Nephron (organoid): ENCODE results near the gene CRTC1.
"Not testable (repeated sequence)": the region's sequence is repeated elsewhere in the genome, so short reads cannot be mapped to it uniquely, and the experiment has no call there.

Source experiments
- H3K27ac Mint-ChIP-seq, 3 experiments: 2 replicates each; pipeline ENCODE4 v1.8.0; 2020; ENCODE audit warnings: mixed read lengths in 3 of 3, mild to moderate bottlenecking in 2 of 3, moderate library complexity in 1 of 3
- H3K27me3 Mint-ChIP-seq: 2 replicates; pipeline ENCODE4 v1.8.0; 2021; ENCODE audit warnings: low read depth, mild to moderate bottlenecking, moderate library complexity, mixed read lengths
- H3K36me3 Mint-ChIP-seq: 2 replicates; pipeline ENCODE4 v1.8.0; 2020; ENCODE audit warnings: low read depth, mixed read lengths
- H3K4me1 Mint-ChIP-seq: 2 replicates; pipeline ENCODE4 v1.8.0; 2020; ENCODE audit warnings: mixed read lengths
- H3K4me3 Mint-ChIP-seq, 3 experiments: 2 replicates each; pipeline ENCODE4 v1.8.0; 2020; ENCODE audit warnings: mild to moderate bottlenecking in 3 of 3, mixed read lengths in 3 of 3, moderate library complexity in 2 of 3
- H3K9me3 Mint-ChIP-seq: 2 replicates; pipeline ENCODE4 v1.8.0; 2020; ENCODE audit warnings: mixed read lengths
- CTCF ChIP-seq, 3 experiments: fragments of 200-600 bp; sonication (generic); IDR thresholded peaks; one replicate each; pipeline ENCODE4 v1.5.0; 2021; ENCODE audit warnings: antibody characterized with exemption in 3 of 3; ENCODE audit not compliant: unreplicated experiment in 3 of 3

CRTC1 gene

GRCh38 chr19:18725841-18726770, 42.6 kb downstream of the CRTC1 start:
- Mint-ChIP-seq H3K9me3 (no peaks in the 10 kb centered on the region), H3K4me3 (no peak overlapping the region), H3K4me1 (peaks cover 22% of the 10 kb centered on the region), H3K27me3 (peaks cover 2% of the 10 kb centered on the region), H3K27ac (peak overlapping the region in 2 of 3 experiments; percentile 52 to 75), H3K36me3 (peaks cover 8% of the 10 kb centered on the region)
- no peak for TF ChIP-seq CTCF (IDR thresholded peaks at IDR 0.05; ENCODE audit: unreplicated experiment in 3 of 3)

GRCh38 chr19:18726846-18727245, 43.4 kb downstream of the CRTC1 start:
- TF ChIP-seq CTCF (IDR thresholded peaks at IDR 0.05; ENCODE audit: unreplicated experiment in 3 of 3) = no peak

GRCh38 chr19:18727602-18728001, 44.1 kb downstream of the CRTC1 start:
- H3K4me1 Mint-ChIP-seq = peaks cover 32% of the 10 kb centered on the region
- H3K27me3 Mint-ChIP-seq, H3K27ac Mint-ChIP-seq, H3K36me3 Mint-ChIP-seq, H3K9me3 Mint-ChIP-seq, H3K4me3 Mint-ChIP-seq: not testable (repeated sequence)

More at GRCh38 chr19:18726846-18727245, 43.4 kb downstream of the CRTC1 start:
- H3K4me1 Mint-ChIP-seq = peaks cover 25% of the 10 kb centered on the region
- H3K4me3 Mint-ChIP-seq = no peak overlapping the region
- H3K27ac Mint-ChIP-seq = no peak overlapping the region
- peaks cover 8% of the 10 kb centered on the region for H3K36me3 Mint-ChIP-seq
- H3K27me3 Mint-ChIP-seq = peaks cover 5% of the 10 kb centered on the region
- H3K9me3 Mint-ChIP-seq = no peaks in the 10 kb centered on the region

- no peak for TF ChIP-seq CTCF (IDR thresholded peaks at IDR 0.05; ENCODE audit: unreplicated experiment in 3 of 3)
- H3K27ac Mint-ChIP-seq = no peak overlapping the region
- H3K9me3 Mint-ChIP-seq = no peaks in the 10 kb centered on the region
- no peak overlapping the region for H3K4me3 Mint-ChIP-seq
- H3K27me3 Mint-ChIP-seq = peaks cover 5% of the 10 kb centered on the region
- H3K4me1 Mint-ChIP-seq = peaks cover 33% of the 10 kb centered on the region
- no peaks in the 10 kb centered on the region for H3K36me3 Mint-ChIP-seq
Measured at GRCh38 chr19:18729933-18730530, 46.6 kb downstream of the CRTC1 start.

GRCh38 chr19:18730885-18731513, 47.5 kb downstream of the CRTC1 start:
- Mint-ChIP-seq H3K4me3 (no peak overlapping the region), H3K36me3 (no peaks in the 10 kb centered on the region), H3K27ac (peak overlapping the region in 2 of 3 experiments; percentile 34 to 45), H3K27me3 (peaks cover 5% of the 10 kb centered on the region), H3K4me1 (peaks cover 32% of the 10 kb centered on the region), H3K9me3 (no peaks in the 10 kb centered on the region)
- no peak for TF ChIP-seq CTCF (IDR thresholded peaks at IDR 0.05; ENCODE audit: unreplicated experiment in 3 of 3)

GRCh38 chr19:18731562-18732008, 48.1 kb downstream of the CRTC1 start:
- Mint-ChIP-seq H3K4me3 (no peak overlapping the region), H3K27me3 (peaks cover 5% of the 10 kb centered on the region), H3K36me3 (no peaks in the 10 kb centered on the region), H3K4me1 (peaks cover 31% of the 10 kb centered on the region), H3K27ac (peak overlapping the region in 1 of 3 experiments; percentile 34), H3K9me3 (no peaks in the 10 kb centered on the region)
- TF ChIP-seq CTCF (IDR thresholded peaks at IDR 0.05; ENCODE audit: unreplicated experiment in 3 of 3) = no peak
